ENCODE results near the gene IRF7. TPM values are rescaled to one million over a fixed set of nuclear protein-coding genes. Genes with fewer than 3 reads are reported as not detected.
A peak's percentile ranks its signal among the peaks of the same experiment; 100 is the strongest.

IRF7 gene
- total RNA-seq, 1 donor from 2014 or later = 40.8 TPM

DNA sequence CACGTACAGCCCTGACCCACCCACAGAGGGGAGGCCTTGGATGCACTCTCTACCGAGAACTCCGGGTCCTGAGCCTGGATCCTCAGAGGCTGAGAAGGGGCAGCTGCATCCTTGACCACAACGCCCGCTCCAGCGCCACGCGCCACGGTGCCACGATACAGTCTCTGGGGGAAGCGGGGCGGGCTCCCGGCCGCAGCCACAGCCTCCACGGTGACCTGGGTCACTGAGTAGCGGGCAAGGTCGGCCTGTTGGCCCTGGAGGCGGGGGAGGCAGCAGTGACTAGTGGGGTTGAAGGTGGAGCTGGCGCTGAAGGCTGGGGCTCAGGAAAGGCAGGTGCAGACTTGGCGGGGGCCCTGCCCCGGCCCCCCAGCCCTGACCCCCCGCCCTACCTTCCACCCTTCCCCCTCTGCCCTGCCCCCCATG lies 3.9 kb upstream of the IRF7 start:
- TF ChIP-seq, protein P1, sequence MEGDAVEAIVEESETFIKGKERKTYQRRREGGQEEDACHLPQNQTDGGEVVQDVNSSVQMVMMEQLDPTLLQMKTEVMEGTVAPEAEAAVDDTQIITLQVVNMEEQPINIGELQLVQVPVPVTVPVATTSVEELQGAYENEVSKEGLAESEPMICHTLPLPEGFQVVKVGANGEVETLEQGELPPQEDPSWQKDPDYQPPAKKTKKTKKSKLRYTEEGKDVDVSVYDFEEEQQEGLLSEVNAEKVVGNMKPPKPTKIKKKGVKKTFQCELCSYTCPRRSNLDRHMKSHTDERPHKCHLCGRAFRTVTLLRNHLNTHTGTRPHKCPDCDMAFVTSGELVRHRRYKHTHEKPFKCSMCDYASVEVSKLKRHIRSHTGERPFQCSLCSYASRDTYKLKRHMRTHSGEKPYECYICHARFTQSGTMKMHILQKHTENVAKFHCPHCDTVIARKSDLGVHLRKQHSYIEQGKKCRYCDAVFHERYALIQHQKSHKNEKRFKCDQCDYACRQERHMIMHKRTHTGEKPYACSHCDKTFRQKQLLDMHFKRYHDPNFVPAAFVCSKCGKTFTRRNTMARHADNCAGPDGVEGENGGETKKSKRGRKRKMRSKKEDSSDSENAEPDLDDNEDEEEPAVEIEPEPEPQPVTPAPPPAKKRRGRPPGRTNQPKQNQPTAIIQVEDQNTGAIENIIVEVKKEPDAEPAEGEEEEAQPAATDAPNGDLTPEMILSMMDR (conservative IDR thresholded peaks at IDR 0.05; ENCODE audit: low read depth, low read length) = no peak
- no peak overlapping the region for H3K4me3 ChIP-seq (ENCODE audit: low read depth, low read length)
- no peak for DNase-seq (ENCODE audit: low read depth)

DNA sequence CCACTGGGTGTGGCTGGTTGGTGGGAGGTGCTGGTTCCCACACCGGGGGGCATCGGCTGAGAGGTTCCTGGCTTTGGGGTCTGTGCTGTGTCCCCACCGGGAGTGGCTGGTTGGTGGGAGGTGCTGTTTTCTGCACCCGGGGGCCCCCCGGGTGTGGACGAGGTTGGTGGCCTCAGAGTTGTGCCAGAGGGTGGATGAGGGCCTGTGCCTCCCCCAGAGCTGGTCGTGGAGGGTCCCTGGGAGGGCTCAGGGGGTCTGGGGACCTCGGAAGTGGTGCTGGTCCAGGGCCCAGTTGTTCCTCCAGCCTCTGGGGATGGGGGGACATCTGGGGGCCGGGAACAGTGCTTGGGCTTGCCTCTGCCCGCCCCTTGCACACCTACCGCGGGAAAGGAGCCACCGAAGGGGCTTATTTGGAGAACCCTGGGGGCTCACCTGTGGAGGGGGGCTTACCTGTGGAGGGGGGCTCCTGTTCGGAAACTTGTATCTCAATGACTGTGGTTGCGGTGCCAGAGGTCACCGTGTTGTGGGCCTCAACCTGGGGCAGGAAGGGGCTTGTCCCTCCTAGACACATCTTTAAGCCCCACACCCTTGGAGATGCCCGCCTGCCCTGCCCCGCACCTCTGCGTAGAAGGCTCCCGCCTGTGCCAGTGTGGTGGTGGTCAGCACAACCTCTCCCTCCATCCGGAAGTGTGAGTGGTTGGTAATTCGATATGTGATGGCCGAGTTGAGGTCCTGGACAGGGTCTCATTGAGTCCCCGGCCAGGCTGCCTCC lies 3.3 kb upstream of the IRF7 start:
- TF ChIP-seq, protein P1 (conservative IDR thresholded peaks at IDR 0.05; ENCODE audit: low read depth, low read length) = no peak
- H3K4me3 ChIP-seq (ENCODE audit: low read depth, low read length) = no peak overlapping the region
- no peak for DNase-seq (ENCODE audit: low read depth)

DNA sequence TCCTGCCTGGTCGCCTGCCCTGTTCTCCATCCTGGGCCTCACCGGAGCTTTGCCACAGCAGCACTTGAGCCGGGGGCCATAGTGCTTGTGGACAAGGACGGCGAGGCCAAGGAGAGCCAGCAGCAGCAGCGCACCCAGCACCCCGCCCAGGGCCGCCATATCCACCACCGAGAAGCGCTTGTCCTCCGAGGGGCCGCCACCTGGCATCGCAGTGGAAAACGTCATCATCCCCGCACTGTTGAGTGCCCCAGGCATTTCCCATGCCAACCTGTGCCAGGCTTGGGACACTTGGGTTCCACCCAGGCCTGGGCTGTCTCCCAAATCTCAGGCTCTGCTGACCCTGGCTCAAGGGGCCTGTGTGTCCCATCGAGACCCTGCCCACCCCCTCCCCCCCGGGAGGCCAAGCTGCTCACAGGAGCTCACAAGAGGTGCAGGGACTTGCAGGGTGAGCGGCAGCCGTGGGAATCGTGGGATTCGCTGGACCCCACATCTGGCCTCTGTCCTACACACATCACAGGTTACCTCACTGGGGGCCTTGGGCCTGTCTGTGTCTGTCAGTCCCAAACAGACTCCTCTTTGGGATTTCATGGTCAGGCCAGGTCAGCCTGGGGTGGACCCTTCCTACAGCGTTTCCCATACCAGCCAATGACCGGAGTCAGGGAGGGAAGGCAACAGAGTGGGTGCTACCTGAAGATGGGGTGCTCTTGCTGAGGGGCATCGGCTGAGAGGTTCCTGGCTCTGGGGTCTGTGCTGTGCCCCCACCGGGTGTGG lies 2.3 kb upstream of the IRF7 start:
- no peak for DNase-seq (ENCODE audit: low read depth)
- H3K4me3 ChIP-seq (ENCODE audit: low read depth, low read length) = no peak overlapping the region
- TF ChIP-seq, protein P1 (conservative IDR thresholded peaks at IDR 0.05; ENCODE audit: low read depth, low read length) = no peak

DNA sequence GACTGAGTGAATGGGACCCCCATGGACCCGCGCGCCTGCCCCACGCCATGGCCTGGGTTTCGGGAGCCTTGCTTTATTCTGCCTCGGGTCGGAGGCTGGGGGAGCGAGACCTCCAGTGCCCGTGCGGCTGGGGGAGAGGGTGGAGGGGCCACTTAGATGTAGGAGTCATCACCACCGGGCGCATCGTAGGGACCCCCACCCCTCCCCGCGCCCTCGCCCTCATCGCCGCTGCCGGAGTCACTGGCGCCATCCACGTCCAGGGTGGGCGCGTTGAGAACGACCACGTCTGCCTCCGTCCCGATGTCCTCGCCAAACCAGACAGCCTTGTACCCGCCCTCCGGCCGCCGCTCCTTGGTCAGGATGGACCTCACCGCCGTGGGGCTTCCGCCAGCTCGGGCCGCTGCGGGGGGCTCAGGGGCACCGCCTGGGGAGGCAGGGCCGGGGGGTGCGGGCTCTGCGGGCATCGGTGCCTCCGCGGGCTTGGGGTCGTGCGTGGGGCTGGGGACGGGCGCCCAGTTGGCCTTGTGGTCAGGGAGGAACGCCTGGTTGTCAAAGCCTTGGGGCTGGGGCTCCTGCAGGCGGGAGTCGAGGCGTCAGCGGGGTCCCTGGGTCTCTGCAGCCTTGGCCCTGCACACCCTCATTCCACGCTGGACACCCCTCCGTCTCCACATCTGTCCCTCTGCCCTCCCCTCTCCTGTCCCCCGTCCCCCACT lies 1.6 kb upstream of the IRF7 start:
- TF ChIP-seq, protein P1 (conservative IDR thresholded peaks at IDR 0.05; ENCODE audit: low read depth, low read length) = no peak
- H3K4me3 ChIP-seq (ENCODE audit: low read depth, low read length) = no peak overlapping the region
- DNase-seq (ENCODE audit: low read depth) = no peak

DNA sequence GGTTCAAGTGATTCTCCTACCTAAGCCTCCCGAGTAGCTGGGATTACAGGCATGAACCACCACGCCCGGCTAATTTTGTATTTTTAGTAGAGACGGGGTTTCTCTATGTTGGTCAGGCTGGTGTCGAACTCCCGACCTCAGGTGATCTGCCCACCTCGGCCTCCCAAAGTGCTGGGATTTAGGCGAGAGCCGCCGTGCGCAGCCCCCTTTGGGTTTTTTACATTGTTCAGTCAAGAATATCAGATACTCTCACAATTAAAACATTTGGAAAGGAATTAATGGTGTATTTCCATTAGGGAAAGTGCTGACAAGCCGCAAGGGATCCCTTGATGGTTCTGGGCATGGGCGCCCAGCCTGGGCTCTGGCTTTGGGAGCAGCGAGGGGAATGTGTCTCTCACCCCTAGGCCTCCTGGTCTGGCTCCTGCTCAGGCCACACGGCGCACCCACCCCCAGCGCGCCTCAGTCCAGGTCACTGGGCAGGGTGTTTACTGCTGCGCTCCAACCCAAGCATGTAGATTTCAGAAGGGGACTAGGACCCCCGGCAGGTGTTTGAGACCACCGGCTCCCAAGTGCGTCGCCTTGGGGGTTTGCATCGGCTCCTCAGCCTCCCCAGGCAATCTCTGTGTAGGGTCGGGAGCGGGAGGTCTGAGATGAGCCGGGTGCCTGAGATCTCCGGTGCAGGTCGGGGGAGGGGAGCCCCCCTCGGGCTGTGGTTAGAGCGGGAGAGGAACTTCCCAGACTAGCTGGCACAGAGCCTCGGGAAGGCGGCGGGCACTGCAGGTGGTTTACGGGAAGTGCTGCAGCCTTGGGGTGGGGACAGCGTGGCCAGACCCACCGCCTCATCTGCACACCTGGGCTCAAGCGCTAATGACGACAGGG lies 809 bp upstream of the IRF7 start:
- TF ChIP-seq, protein P1 (conservative IDR thresholded peaks at IDR 0.05; ENCODE audit: low read depth, low read length) = no peak
- peak overlapping the region; percentile 82 for H3K4me3 ChIP-seq (ENCODE audit: low read depth, low read length)
- no peak for DNase-seq (ENCODE audit: low read depth)
